Activated naive CD4-positive, alpha-beta T cell treated with anti-CD3 and anti-CD28 coated beads, Interleukin-2, amount 10 ng/mL, durations not matched to agents 7 days and 5 days (primary cell): ENCODE results near the gene SLC25A42.
A peak's percentile ranks its signal among the peaks of the same experiment; 100 is the strongest.

Source experiments
- CTCF ChIA-PET: fragments of 350-600 bp; sonication (Branson Sonifier 250); formaldehyde crosslinking; loops from one replicate; lab custom pipeline; 2021; ENCODE audit warnings: antibody characterized with exemption; lab: Charles Lee
- DNase-seq: peaks from one replicate; pipeline ENCODE4 v3.0.0-alpha.2; 2020
- H3K27ac Mint-ChIP-seq: one replicate; pipeline ENCODE4 v1.8.0; 2021; ENCODE audit warnings: mild to moderate bottlenecking, moderate library complexity, mixed read lengths
- H3K27me3 Mint-ChIP-seq: one replicate; pipeline ENCODE4 v1.8.0; 2021; ENCODE audit warnings: mild to moderate bottlenecking, mixed read lengths
- H3K36me3 Mint-ChIP-seq: one replicate; pipeline ENCODE4 v1.8.0; 2021; ENCODE audit warnings: mixed read lengths
- H3K4me1 Mint-ChIP-seq: one replicate; pipeline ENCODE4 v1.8.0; 2021; ENCODE audit warnings: mixed read lengths
- H3K4me3 Mint-ChIP-seq: one replicate; pipeline ENCODE4 v1.8.0; 2021; ENCODE audit warnings: mild to moderate bottlenecking, moderate library complexity, mixed read lengths
- H3K9me3 Mint-ChIP-seq: one replicate; pipeline ENCODE4 v1.8.0; 2021; ENCODE audit warnings: mixed read lengths

The SLC25A42 gene

GRCh38 chr19:19067276-19068072, 3.7 kb downstream of the SLC25A42 start:
- CTCF ChIA-PET: interaction anchor here (1.4 kb wide), 1 partner anchor 13 kb away, joined by 4 read pairs; no protein-coding TSS in a partner anchor
- Mint-ChIP-seq H3K27ac (no peak overlapping the region), H3K36me3 (peaks cover 7% of the 10 kb centered on the region), H3K4me3 (no peak overlapping the region), H3K27me3 (no peaks in the 10 kb centered on the region), H3K4me1 (peaks cover 48% of the 10 kb centered on the region), H3K9me3 (no peaks in the 10 kb centered on the region)
- DNase-seq: no peak

GRCh38 chr19:19068659-19069654, 5.2 kb downstream of the SLC25A42 start:
- peak; percentile 33 for DNase-seq
- H3K9me3 Mint-ChIP-seq: no peaks in the 10 kb centered on the region
- CTCF ChIA-PET: interaction anchor here (0.9 kb wide), 1 partner anchor 47 kb away, joined by 3 read pairs; no protein-coding TSS in a partner anchor
- H3K36me3 Mint-ChIP-seq: peaks cover 10% of the 10 kb centered on the region
- peak overlapping the region; percentile 15 for H3K4me3 Mint-ChIP-seq
- H3K27me3 Mint-ChIP-seq: no peaks in the 10 kb centered on the region
- H3K27ac Mint-ChIP-seq: peak overlapping the region; percentile 81
- peaks cover 40% of the 10 kb centered on the region for H3K4me1 Mint-ChIP-seq

GRCh38 chr19:19071897-19072296, 8.1 kb downstream of the SLC25A42 start:
- peaks cover 8% of the 10 kb centered on the region for H3K36me3 Mint-ChIP-seq
- CTCF ChIA-PET: interaction anchor here (1.2 kb wide), 1 partner anchor 43 kb away, joined by 3 read pairs; no protein-coding TSS in a partner anchor
- H3K27ac Mint-ChIP-seq: no peak overlapping the region
- DNase-seq: no peak
- H3K4me3 Mint-ChIP-seq: no peak overlapping the region
- H3K4me1 Mint-ChIP-seq: peaks cover 21% of the 10 kb centered on the region
- no peaks in the 10 kb centered on the region for H3K27me3 Mint-ChIP-seq
- H3K9me3 Mint-ChIP-seq: no peaks in the 10 kb centered on the region

GRCh38 chr19:19074196-19074882, 10.5 kb downstream of the SLC25A42 start:
- Mint-ChIP-seq H3K9me3 (no peaks in the 10 kb centered on the region), H3K4me3 (no peak overlapping the region), H3K4me1 (peaks cover 5% of the 10 kb centered on the region), H3K27me3 (no peaks in the 10 kb centered on the region), H3K27ac (no peak overlapping the region), H3K36me3 (peaks cover 9% of the 10 kb centered on the region)
- no peak for DNase-seq
- CTCF ChIA-PET: no interaction called here

- no peak overlapping the region for H3K4me3 Mint-ChIP-seq
- H3K27ac Mint-ChIP-seq: no peak overlapping the region
- CTCF ChIA-PET: no interaction called here
- H3K27me3 Mint-ChIP-seq: no peaks in the 10 kb centered on the region
- no peaks in the 10 kb centered on the region for H3K4me1 Mint-ChIP-seq
- DNase-seq: no peak
- no peaks in the 10 kb centered on the region for H3K9me3 Mint-ChIP-seq
- peaks cover 9% of the 10 kb centered on the region for H3K36me3 Mint-ChIP-seq
These were observed 11.3 kb downstream of the SLC25A42 start for GRCh38 chr19:19075126-19075525.

- CTCF ChIA-PET: no interaction called here
- no peaks in the 10 kb centered on the region for H3K27me3 Mint-ChIP-seq
- peaks cover 9% of the 10 kb centered on the region for H3K36me3 Mint-ChIP-seq
- no peak overlapping the region for H3K4me3 Mint-ChIP-seq
- no peaks in the 10 kb centered on the region for H3K9me3 Mint-ChIP-seq
- no peak overlapping the region for H3K27ac Mint-ChIP-seq
- DNase-seq: no peak
- H3K4me1 Mint-ChIP-seq: no peaks in the 10 kb centered on the region
These were observed 12.7 kb downstream of the SLC25A42 start for GRCh38 chr19:19076476-19076875.

GRCh38 chr19:19077103-19077502, 13.3 kb downstream of the SLC25A42 start:
- Mint-ChIP-seq H3K27ac (no peak overlapping the region), H3K4me3 (no peak overlapping the region), H3K4me1 (no peaks in the 10 kb centered on the region), H3K36me3 (peaks cover 9% of the 10 kb centered on the region), H3K27me3 (no peaks in the 10 kb centered on the region), H3K9me3 (no peaks in the 10 kb centered on the region)
- DNase-seq: no peak
- CTCF ChIA-PET: no interaction called here

GRCh38 chr19:19078801-19079200, 15.0 kb downstream of the SLC25A42 start:
- no peak overlapping the region for H3K27ac Mint-ChIP-seq
- H3K4me3 Mint-ChIP-seq: no peak overlapping the region
- no peak for DNase-seq
- no peaks in the 10 kb centered on the region for H3K4me1 Mint-ChIP-seq
- CTCF ChIA-PET: interaction anchor here (0.8 kb wide), 1 partner anchor 147 kb away, joined by 3 read pairs; no protein-coding TSS in a partner anchor
- peaks cover 11% of the 10 kb centered on the region for H3K36me3 Mint-ChIP-seq
- H3K27me3 Mint-ChIP-seq: no peaks in the 10 kb centered on the region
- H3K9me3 Mint-ChIP-seq: no peaks in the 10 kb centered on the region

GRCh38 chr19:19079571-19079970, 15.8 kb downstream of the SLC25A42 start:
- H3K27ac Mint-ChIP-seq: no peak overlapping the region
- no peaks in the 10 kb centered on the region for H3K9me3 Mint-ChIP-seq
- H3K4me1 Mint-ChIP-seq: no peaks in the 10 kb centered on the region
- H3K4me3 Mint-ChIP-seq: no peak overlapping the region
- CTCF ChIA-PET: no interaction called here
- peaks cover 11% of the 10 kb centered on the region for H3K36me3 Mint-ChIP-seq
- no peak for DNase-seq
- H3K27me3 Mint-ChIP-seq: no peaks in the 10 kb centered on the region

- no peaks in the 10 kb centered on the region for H3K4me1 Mint-ChIP-seq
- DNase-seq: no peak
- CTCF ChIA-PET: no interaction called here
- no peak overlapping the region for H3K4me3 Mint-ChIP-seq
- peaks cover 11% of the 10 kb centered on the region for H3K36me3 Mint-ChIP-seq
- no peak overlapping the region for H3K27ac Mint-ChIP-seq
- no peaks in the 10 kb centered on the region for H3K27me3 Mint-ChIP-seq
- H3K9me3 Mint-ChIP-seq: no peaks in the 10 kb centered on the region
These were observed 17.9 kb downstream of the SLC25A42 start for GRCh38 chr19:19081642-19082151.

- CTCF ChIA-PET: no interaction called here
- H3K27me3 Mint-ChIP-seq: no peaks in the 10 kb centered on the region
- DNase-seq: no peak
- H3K27ac Mint-ChIP-seq: no peak overlapping the region
- no peaks in the 10 kb centered on the region for H3K4me1 Mint-ChIP-seq
- H3K4me3 Mint-ChIP-seq: no peak overlapping the region
- no peaks in the 10 kb centered on the region for H3K9me3 Mint-ChIP-seq
- H3K36me3 Mint-ChIP-seq: peaks cover 7% of the 10 kb centered on the region
These were observed 19.8 kb downstream of the SLC25A42 start for GRCh38 chr19:19083413-19084178.

- H3K27ac Mint-ChIP-seq: no peak overlapping the region
- peaks cover 2% of the 10 kb centered on the region for H3K36me3 Mint-ChIP-seq
- H3K4me3 Mint-ChIP-seq: no peak overlapping the region
- H3K4me1 Mint-ChIP-seq: no peaks in the 10 kb centered on the region
- no peaks in the 10 kb centered on the region for H3K27me3 Mint-ChIP-seq
- no peak for DNase-seq
- no peaks in the 10 kb centered on the region for H3K9me3 Mint-ChIP-seq
- CTCF ChIA-PET: no interaction called here
These were observed 23.9 kb downstream of the SLC25A42 start for GRCh38 chr19:19087676-19088075.

- no peak overlapping the region for H3K27ac Mint-ChIP-seq
These were observed 30.7 kb downstream of the SLC25A42 start for GRCh38 chr19:19094513-19094912.

More at GRCh38 chr19:19094513-19094912, 30.7 kb downstream of the SLC25A42 start:
- H3K9me3 Mint-ChIP-seq: no peaks in the 10 kb centered on the region
- H3K4me1 Mint-ChIP-seq: no peaks in the 10 kb centered on the region
- CTCF ChIA-PET: interaction anchor here (0.9 to 1.1 kb wide), 2 partner anchors 17 to 80 kb away, joined by 4 to 6 read pairs; no protein-coding TSS in a partner anchor
- peaks cover 6% of the 10 kb centered on the region for H3K36me3 Mint-ChIP-seq
- H3K27me3 Mint-ChIP-seq: no peaks in the 10 kb centered on the region
- DNase-seq: no peak
- H3K4me3 Mint-ChIP-seq: no peak overlapping the region
